Measurements from ENCODE around the gene GOLGA6L7. TPM values are rescaled to one million over a fixed set of nuclear protein-coding genes. Genes with fewer than 3 reads are reported as not detected.
A peak's percentile ranks its signal among the peaks of the same experiment; 100 is the strongest.

GOLGA6L7 gene
- total and polyA plus RNA-seq, 2 experiments from 2014 or later: 0.47 TPM; not detected in 1

DNA sequence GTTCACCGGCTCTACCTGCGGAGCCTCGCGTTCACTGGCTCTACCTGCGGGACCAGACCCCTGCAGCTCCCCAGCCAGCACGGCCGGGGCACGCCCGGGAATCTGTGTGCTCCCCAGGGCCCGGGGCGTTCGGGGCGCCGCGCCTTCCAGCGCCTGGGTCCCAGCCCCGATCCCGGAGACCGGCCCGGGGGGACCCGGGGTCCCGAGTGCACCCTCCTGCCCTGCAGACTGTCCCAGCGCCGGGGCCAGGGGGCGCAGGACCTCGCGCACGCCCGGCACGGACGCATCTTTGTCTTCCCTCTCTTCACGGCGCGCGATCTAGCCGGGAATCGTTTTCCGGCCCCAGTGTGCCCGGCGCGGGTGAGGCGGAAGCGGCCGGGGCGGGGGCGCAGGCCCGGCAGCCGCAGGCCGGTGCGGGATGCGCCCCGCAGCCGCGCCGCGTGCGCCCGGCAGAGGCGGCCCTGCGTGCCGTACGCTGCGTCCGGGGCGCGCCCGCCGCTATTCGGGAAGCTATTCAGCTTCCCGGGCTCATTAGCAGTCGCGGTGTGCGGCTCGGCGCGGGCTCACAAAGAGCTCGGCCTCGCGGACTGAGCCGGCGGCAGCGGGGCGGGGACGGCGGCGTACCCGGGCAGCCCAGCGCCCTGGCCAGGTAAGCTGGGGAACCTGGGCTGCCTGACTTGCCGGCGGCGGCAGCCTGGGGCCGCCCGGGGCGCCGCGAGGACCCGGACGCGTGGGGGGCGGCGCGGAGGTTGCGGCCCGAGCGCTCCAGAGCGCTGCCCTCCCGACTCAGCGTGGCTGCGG, 37.4 kb upstream of the GOLGA6L7 start, which contains the start of gene APBA2 (continued):
- TF ChIP-seq, protein P1, sequence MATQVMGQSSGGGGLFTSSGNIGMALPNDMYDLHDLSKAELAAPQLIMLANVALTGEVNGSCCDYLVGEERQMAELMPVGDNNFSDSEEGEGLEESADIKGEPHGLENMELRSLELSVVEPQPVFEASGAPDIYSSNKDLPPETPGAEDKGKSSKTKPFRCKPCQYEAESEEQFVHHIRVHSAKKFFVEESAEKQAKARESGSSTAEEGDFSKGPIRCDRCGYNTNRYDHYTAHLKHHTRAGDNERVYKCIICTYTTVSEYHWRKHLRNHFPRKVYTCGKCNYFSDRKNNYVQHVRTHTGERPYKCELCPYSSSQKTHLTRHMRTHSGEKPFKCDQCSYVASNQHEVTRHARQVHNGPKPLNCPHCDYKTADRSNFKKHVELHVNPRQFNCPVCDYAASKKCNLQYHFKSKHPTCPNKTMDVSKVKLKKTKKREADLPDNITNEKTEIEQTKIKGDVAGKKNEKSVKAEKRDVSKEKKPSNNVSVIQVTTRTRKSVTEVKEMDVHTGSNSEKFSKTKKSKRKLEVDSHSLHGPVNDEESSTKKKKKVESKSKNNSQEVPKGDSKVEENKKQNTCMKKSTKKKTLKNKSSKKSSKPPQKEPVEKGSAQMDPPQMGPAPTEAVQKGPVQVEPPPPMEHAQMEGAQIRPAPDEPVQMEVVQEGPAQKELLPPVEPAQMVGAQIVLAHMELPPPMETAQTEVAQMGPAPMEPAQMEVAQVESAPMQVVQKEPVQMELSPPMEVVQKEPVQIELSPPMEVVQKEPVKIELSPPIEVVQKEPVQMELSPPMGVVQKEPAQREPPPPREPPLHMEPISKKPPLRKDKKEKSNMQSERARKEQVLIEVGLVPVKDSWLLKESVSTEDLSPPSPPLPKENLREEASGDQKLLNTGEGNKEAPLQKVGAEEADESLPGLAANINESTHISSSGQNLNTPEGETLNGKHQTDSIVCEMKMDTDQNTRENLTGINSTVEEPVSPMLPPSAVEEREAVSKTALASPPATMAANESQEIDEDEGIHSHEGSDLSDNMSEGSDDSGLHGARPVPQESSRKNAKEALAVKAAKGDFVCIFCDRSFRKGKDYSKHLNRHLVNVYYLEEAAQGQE (IDR thresholded peaks at IDR 0.05; ENCODE audit: unreplicated experiment): no peak
- no peak for TF ChIP-seq STAT1 (IDR thresholded peaks at IDR 0.05; ENCODE audit: unreplicated experiment)
- TF ChIP-seq CTCF (conservative IDR thresholded peaks at IDR 0.05; ENCODE audit: low read depth in 2 of 2): no peak
- TF ChIP-seq JUNB (IDR thresholded peaks at IDR 0.05; ENCODE audit: unreplicated experiment): no peak
- TF ChIP-seq ZNF114 (CRISPR knock-in tag; IDR thresholded peaks at IDR 0.05): no peak
- no peak for TF ChIP-seq NANOG (IDR thresholded peaks at IDR 0.05; ENCODE audit: borderline replicate concordance)
- no peak for TF ChIP-seq EZH2phosphoT487 (IDR thresholded peaks at IDR 0.05; ENCODE audit: unreplicated experiment)

DNA sequence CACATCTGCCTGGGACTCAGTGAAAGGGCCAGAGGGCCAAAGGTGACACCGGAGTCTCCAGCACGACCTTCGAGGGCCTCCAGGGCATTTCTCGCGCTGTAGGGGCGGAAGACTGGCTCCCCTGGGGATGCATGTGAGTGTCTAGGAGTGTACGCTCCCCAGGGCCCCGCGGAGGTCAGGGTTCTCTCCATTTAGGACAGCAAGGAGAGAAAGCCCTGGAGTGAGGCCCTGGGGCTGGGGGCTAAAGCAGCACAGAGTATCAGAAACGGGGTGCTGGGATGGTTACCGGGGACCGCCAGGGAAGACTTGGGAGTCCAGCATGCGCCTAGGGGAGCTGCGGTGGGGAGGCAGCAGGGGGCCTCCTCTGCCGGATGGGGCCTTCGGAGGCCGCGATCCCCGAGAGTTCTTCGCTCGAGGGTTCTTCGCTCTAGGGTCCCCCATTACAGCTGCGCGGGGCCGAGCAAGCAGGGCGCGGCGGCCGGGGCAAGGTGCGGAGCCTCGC, 36.7 kb upstream of the GOLGA6L7 start:
- ATAC-seq (peak; percentile 10), DNase-seq (ENCODE audit: low spot score) (peak; percentile 27)
- Histone ChIP-seq H3F3A (replicated peaks; ENCODE audit: low read depth) (no peaks in the 10 kb centered on the region), H2AFZ (peak overlapping the region; percentile 91), H3K4me1 (ENCODE audit: insufficient read depth) (peaks cover 5% of the 10 kb centered on the region; the same call in 1 of the 2 replicates), H3K27me3 (ENCODE audit: insufficient read depth) (peaks cover 37% of the 10 kb centered on the region), H3K4me2 (peak overlapping the region; percentile 83), H3K4me3 (peak overlapping the region; percentile 63), H4K20me1 (replicated peaks; ENCODE audit: insufficient read depth) (no peaks in the 10 kb centered on the region), H3K9me2 (ENCODE audit: insufficient read depth) (no peaks in the 10 kb centered on the region), H3K79me2 (replicated peaks; ENCODE audit: insufficient read depth) (no peaks in the 10 kb centered on the region), H3K36me3 (ENCODE audit: insufficient read depth) (no peaks in the 10 kb centered on the region), H3K27ac (ENCODE audit: low read depth) (no peak overlapping the region)
- peaks cover 16% of the 10 kb centered on the region for H3K4me1 Mint-ChIP-seq
- no peaks in the 10 kb centered on the region; the same call in 2 of the 3 replicates for H3K36me3 Mint-ChIP-seq (ENCODE audit: low read depth)
- TF ChIP-seq CREB1 (CRISPR knock-in tag; IDR thresholded peaks at IDR 0.05; ENCODE audit: low read depth): no peak
- no peak for TF ChIP-seq POLR2AphosphoS5 (IDR thresholded peaks at IDR 0.05; ENCODE audit: low read depth)
- TF ChIP-seq, protein P1 (IDR thresholded peaks at IDR 0.05; ENCODE audit: unreplicated experiment): no peak
- TF ChIP-seq JUNB (IDR thresholded peaks at IDR 0.05; ENCODE audit: unreplicated experiment): no peak
- TF ChIP-seq ZNF114 (CRISPR knock-in tag; IDR thresholded peaks at IDR 0.05): no peak
- TF ChIP-seq EZH2phosphoT487 (IDR thresholded peaks at IDR 0.05; ENCODE audit: unreplicated experiment): no peak
- no peak for TF ChIP-seq ETS1 (IDR thresholded peaks at IDR 0.05)
- no peak for TF ChIP-seq CTCF (conservative IDR thresholded peaks at IDR 0.05; ENCODE audit: low read depth in 2 of 2)
- TF ChIP-seq NANOG (IDR thresholded peaks at IDR 0.05; ENCODE audit: borderline replicate concordance): no peak
- TF ChIP-seq EZH2 (IDR thresholded peaks at IDR 0.05; ENCODE audit: low read depth, unreplicated experiment): no peak
- TF ChIP-seq STAT1 (IDR thresholded peaks at IDR 0.05; ENCODE audit: unreplicated experiment): no peak
- no peak for TF ChIP-seq ZNF331 (CRISPR knock-in tag; IDR thresholded peaks at IDR 0.05; ENCODE audit: low read depth)
- peaks cover 29% of the 10 kb centered on the region for H3K27me3 Mint-ChIP-seq (ENCODE audit: insufficient read depth, low read depth, poor library complexity)
- peak overlapping the region; percentile 63 for H3K4me3 Mint-ChIP-seq
- H3K27ac Mint-ChIP-seq: no peak overlapping the region
- no peaks in the 10 kb centered on the region; the same call in 2 of the 3 replicates for H3K9me3 Mint-ChIP-seq

Data from GM23338 (cell line).